Stimulated activated CD4-positive, alpha-beta T cell treated with anti-CD3 and anti-CD28 coated beads, Interleukin-1b, Interleukin-23, amount 100 ng/mL, for 48 hours (primary cell): Measurements from ENCODE around the gene PHTF2.
"Not testable (repeated sequence)": the region's sequence is repeated elsewhere in the genome, so short reads cannot be mapped to it uniquely, and the experiment has no call there.

Source experiments
- DNase-seq: peaks from one replicate; pipeline ENCODE4 v3.0.0-alpha.2; 2020

The PHTF2 gene

DNA sequence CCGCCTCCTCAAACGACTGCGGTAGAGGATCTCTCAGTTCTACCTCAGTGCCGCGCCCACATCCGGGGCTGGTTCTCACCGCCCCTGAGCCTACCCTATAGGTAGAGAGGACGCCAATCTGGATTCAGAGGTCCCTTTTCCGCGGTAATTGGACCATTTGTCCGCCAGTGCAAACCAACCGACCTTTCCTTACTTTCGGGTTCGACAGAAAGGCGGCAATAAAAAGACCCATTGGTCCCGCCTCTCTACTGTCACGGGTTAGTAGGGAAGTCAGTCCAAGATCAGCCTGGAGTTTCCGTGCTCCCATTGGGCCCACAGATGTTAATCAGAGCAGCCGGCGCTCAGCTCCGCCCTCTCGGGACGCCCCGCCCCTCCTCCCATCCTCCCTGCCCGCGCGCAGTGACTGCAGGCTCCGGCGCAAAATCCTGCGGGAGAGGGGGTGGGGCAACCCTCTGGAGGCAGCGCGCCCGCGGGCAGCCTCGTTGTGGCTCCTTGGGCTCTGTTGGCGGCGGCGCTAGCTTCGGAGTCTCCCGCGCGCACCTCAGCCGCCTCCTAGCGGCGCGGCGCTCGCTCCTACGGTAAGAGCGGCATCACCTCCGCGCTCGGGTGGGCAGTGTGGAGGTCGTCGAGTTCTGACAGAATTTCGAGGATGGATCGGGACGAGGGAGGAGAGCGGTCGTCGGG lies at the start of gene PHTF2, which contains the start of gene TMEM60:
Gene PHTF2 (plus strand): TSS at position 380 of the 684 bp plus-strand sequence.
Gene TMEM60 (minus strand): TSS at position 41 of the 684 bp plus-strand sequence. CDS start 4,061 bp downstream, outside the sequence.
- DNase-seq = peak; percentile 94

DNA sequence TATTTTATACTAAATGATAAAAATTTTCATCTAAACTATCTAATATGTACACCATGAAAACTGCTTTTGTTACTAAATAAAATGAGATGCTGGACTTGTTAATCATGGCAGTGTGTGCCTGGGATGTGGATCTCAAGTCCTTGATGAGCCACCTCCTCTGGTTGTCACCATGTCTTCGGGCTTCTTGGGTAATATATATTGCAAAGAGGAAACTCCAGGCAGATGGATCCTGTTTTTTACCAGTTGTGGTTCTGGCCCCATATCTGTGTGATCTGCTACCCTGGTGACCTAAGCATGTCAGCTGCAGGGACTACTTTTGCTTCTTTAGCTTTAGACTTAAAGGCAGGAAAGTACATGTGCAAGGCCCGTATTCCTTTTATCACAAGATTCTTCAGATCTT lies 46.6 kb upstream of the PHTF2 start:
- DNase-seq = no peak

DNA sequence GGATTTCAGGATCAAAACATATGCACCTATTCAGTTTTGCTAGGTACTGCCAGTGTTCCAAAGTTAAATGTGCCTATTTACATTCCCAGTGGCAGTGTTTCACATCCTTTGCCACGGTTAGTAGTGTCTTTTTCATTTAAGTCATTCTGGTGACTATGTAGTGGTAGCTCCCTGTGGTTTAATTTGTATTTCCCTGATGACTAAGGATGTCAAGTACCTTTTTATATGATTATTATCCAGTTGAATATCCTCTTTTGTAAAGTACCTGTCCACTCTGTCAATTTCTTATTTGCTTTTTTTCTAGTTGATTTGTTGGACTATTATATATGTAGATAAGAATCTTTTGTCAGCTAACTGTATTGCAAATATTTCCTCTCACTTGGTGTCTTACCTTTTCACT lies 45.4 kb upstream of the PHTF2 start:
- DNase-seq = no peak

DNA sequence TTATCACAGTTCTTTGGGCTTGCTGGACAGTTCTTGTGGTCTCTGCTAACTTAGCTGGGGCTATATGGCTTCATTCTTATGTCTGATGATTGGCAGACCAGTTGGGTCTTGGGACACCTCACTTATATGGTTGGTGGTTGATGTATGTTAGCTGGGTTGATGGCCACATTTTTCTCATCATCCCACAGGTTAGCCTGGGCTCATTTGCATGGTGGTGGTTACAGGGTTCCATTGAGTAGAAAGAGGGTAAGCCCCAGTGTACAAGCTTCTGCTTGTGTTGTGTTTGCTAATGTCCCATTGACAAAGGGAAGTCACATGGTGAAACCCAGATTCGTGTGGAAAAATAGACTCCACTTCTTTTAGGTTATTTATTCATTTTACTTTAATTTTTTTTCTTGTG lies 41.0 kb upstream of the PHTF2 start:
- DNase-seq = no peak

DNA sequence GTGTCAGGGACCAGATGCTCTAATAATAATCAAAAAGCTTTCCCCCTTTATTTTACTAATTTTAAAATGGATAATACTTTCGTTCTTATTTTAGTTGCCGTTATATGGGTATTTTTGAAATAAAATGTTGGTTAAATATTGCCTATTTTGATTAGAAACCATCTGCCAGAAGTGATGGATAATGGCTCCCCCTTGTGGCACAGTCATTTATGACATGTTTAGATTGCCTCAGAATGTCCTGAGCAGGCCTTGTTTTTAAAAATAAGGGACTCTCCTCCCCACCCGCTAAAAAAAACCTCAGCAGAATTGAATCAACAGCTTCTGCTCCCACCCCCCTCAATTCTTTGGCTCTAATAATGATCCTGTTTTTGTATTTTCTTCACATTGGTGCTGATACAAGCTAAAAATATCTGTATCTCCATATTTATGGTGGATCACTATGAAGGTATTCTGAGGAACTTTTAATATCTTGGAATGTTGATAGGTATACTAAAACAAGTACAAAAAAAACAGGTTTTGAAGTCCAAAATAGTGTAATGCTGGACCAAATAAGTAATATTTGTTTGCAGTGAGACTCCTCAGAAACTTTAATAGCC lies 39.2 kb upstream of the PHTF2 start:
- DNase-seq = peak; percentile 54

DNA sequence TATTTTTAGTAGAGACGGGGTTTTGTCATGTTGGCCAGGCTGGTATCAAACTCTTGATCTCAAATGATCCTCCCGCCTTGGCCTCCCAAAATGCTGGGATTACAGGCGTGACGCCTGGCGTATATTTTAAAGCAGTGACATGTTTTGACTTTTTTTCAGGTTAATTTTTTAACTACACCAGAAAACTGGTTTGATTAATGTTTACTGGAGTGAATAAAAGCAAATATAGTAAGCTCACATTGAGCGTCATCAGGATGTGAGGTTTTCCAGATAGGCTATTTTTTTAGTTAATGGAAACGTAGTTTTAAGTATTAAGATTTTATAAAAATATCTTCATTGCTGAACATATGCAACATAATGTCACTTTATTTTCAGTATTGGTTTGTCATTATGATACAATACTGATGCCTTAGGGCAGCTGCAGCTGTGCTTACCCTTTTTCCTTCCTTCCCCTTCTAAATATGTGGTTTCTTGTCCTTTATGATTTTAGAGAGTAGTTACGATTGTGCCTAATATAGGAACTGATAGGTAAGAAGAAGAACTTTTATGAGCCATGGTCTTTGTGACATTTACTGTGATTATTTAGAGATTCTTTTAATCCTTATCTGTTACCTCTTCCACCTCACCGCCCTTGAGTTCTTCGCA lies 37.6 kb upstream of the PHTF2 start:
- no peak for DNase-seq

DNA sequence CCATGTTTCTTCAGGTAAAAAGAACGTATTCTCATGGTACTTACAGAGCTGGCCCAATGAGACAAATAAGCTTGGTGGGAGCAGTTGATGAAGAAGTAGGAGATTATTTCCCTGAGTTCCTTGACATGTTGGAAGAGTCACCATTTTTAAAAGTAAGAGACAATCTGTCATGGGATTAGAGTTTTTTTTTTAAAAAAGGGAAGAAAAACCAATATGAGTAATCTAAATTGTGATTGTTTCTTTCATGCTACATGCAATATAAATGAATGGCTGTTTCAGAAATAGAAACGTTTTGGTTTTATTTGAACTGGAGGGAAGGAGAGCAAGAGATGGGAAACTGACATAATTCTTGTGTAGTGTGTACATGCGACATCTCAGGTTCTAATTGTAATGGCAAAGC lies 33.1 kb upstream of the PHTF2 start:
- no peak for DNase-seq

DNA sequence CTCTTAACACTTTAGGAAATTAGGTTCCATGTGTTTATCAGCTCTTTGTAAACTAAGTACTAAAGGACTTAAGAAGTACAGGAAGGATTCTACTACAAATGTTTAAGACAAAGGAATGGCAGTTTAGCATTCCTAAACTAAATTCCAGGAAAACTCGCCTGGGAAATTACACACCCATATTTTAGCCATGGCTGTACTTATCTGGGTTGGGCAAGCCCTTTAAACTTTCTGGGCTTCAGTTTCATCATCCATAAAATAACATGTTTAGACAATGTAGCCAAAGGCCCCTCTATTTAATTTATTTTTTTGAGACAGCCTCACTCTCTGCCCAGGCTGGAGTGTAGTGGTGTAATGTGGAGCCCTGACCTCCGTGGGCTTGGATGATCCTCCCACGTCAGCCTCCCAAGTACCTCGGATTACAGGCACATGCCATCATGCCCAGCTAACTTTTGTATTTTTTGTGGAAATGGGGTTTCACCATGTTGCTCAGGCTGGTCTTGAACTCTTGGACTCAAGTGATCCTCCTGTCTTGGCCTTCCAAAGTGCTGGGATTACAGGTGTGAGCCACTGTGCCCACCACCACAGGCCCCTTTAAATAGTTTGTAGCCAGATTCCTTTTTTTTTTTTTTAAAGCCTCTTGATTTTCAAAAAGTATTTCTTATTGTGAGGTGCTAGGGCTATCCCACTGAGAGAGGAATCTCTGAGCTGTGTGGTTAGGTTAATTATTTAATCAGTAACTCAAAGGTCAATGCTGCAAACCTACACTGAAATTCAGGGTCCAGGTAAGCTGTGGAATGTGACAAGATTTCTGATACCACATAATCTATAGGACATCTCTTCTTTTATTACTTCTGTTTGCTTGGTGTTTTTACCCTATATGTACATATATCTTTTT lies 32.4 kb upstream of the PHTF2 start:
- no peak for DNase-seq

DNA sequence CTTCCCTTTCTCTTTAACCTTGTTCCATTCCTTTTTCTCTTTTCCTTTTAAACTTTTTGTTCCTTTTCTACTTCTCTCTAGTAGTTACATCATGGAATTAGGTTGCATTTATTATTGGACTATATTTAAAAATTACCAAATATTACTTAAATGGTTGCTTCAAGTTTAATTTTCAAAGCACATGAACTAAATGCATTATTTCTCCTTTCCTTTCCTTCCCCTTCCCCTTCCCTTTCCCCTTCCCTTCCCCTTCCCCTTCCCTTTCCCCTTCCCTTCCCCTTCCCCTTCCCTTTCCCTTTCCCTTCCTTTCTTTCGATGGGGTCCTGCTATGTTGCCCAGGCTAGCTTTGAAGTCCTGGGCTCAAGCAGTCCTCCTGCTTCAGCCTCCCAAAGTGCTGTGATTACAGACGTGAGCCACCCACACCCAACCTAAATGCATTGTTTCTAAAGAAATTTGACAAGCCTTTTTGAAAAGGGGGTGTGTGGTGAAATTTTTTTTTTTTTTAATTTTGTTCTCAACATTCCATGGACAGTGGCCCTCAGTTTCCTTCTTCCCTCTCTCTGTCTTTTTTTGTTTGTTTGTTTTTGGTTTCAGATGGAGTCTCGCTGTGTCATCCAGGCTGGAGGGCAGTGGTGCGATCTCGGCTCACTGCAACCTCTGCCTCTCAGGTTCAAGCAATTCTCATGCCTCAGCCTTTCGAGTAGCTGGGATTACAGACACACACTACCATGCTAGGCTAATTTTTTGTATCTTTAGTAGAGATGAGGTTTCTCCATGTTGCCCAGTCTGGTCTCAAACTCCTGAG lies 31.6 kb upstream of the PHTF2 start:
- no peak for DNase-seq

DNA sequence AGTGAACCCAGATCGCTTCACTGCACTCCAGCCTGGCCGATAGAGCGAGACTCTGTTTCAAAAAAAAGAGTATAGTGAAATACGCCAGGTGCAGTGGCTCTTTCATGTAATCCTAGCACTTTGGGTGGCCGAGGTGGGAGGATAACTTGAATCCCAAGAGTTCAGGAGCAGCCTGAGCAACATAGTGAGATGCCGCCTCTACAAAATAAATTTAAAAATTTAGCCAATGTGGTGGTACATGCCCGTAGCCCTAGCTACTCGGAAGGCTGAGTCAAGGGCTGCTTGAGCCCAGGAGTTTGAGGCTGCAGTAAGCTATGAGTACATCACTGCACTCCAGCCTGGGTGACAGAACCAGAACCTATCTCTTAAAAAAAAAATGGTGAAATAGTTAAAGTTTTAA lies 28.3 kb upstream of the PHTF2 start:
- DNase-seq = no peak

DNA sequence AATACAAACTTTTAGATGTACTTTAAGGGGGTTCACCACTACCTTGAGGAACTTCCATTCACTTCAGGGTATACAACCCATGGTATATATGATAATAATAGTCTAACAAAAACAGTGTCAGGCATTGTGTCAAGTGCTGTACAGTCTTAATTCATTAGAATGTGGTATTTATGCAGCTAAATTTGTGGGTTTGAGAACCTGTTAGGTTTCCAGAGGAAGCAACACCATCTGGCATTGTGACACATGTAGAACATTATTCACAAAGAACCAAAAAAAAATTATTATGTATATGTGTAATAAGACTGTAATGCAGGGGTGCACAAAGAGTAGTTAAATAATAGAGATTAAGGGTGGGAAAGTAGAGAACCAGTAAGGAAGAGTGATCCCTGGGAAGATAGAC lies 26.7 kb upstream of the PHTF2 start:
- DNase-seq = no peak

DNA sequence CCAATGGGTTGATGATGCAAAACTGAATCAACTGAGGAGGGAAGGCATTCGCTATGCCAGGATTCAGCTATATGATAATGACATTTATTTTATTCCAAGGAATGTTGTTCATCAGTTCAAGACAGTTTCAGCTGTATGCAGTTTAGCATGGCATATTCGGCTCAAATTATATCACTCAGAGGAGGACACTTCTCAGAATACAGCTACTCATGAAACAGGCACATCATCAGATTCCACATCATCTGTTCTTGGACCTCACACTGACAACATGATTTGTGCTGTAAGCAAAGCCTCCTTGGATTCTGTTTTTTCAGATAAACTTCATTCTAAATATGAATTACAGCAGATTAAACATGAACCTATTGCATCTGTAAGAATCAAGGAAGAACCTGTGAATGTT lies 20.0 kb upstream of the PHTF2 start:
- no peak for DNase-seq

DNA sequence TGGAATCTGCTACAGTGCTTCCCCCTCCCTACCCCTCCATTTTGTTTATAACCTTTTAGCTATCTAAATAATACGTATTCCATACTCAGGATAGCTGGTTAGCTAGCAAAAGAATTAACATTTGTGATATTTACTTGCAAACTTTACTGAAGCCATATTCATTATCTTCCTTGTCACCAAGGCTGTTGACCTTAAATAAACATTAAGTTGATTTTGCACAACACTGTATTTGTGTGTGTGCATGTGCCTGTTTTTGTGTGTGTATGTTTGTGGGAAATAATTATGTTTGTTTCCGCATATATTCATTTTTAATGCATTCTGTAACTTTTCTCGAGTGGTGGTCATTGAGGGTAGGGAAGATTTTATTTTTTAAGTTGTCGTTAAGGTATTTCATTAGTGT lies 16.2 kb upstream of the PHTF2 start:
- DNase-seq = no peak

DNA sequence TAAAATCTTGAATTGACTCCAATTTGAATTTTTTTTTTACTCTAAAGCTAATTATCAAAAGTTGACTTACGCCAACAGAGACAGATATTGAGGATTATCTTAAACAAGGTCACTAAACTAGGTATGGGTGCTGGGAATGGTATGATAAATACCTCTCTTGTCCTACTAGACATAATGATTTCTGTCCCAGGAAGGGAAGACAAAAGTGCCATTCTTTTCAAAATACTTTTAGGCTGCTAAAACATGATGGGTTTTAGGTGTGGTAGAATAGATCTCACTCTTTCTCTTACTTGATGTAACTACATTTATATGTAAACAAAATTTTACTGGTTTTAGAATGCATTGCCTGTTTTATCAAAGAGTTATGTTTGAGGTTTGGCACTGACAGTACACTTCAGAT lies 15.5 kb upstream of the PHTF2 start:
- DNase-seq = no peak

DNA sequence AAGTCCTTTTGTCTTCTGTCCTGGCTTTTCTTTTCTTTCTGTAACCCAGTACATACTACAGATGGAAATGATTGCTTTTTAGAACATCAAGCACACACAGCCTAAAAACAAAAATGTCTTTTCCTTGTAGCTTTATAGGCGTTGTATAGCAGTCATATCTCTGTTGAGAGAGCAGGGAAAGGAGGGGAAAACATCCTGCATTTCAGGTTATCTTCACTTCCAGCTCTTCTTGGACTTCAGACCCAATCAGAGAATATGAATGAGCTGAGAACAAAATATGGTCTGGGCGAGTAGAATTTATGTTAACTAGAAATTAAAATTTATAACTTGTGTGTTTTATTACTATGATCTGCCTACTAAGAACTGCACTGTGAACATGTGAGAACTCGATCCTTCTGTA lies 15.0 kb upstream of the PHTF2 start:
- DNase-seq = no peak

DNA sequence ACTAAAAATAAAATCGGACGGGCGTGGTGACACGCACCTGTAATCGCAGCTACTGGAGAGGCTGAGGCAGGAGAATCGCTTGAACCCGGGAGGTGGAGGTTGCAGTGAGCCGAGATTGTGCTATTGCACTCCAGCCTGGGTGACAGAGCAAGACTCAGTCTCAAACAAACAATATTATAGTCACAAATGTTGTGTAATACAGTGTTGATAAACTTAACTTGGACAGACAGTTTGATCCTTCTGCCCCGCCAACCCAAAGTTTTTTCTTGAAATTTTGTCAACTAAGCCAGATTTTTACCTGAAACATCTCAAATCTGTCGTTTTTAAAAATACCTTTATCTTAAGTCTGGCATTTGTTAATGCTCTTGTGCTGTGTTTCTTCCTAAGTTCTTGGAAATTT lies 14.1 kb upstream of the PHTF2 start:
- DNase-seq = not testable (repeated sequence)

DNA sequence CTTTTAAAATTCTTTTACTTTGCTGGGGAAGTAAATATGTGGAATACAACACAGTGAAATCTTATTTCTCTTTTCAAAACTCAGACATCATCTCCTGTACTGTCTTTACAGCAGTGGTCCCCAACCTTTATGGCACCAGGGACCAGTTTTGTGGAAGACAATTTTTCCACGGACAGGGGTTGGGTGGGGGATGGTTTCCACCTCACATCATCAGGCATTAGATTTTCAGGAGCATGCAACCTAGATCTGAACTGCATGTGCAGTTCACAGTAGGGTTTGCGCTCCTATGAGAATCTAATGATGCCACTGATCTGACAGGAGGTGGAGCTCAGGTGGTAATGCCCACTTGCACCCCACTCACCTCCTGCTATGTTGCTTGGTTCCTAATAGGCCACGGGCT lies 12.6 kb upstream of the PHTF2 start:
- DNase-seq = no peak

DNA sequence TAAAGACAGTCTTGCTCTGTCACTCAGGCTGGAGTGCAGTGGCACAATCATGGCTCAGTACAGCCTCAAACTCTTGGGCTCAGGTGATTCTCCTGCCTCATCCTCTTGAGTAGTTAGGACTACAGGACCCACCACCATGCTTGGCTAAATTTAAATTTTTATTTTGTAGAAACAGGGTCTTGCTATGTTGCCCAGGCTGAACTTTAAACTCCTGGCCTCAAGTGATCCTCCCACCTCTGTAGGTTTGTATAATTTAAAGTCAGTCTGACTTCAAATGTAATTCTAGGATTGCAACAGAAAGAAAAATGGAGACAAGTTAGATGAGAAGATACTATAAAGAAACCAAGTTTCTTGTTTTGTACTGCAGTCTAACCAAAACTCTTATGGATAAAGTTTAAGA lies 11.8 kb upstream of the PHTF2 start:
- DNase-seq = no peak

DNA sequence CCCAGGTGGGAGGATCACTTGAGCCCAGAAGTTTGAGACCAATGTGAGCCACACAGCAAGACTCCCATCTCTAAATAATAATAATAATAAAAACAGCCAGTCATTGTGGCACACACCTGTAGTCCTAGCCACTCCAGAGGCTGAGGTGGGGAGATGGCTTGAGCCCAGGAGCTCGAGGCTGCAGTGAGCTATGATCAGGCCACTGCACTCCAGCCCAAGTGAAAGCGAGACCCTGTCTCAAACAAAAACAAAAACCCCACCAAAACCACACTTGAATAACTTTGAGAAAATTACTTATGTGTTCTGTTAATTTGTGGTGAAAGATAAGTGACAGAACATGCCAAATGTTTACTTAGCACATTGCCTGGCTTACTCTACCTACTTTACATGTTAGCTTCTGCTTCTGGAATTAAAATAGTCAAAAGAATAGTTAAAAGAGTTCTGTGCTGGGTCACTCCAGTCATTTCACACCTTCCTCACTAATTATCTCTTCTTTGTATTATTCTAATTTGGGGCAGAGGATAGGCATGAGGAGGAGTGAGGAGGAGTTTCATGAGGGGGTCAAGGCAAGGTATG lies 10.2 kb upstream of the PHTF2 start:
- no peak for DNase-seq

DNA sequence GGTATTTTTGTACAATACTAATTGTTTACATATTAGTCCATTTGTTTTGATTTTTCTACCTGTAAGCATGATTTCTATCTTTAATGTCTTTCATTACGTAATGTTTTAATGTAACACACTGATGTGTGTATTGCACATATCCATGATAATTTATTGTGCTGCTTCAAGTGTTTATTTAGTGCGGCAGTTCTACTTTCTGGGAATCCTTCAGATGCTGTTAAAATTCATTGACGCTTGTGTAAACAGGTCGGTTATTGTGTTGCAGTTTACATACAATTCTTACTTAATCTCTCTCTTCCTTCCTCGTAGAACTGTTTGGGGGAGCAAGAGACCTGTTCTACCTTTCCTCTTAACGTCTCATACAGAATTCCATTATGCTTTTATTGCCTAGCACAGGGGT lies 7.2 kb upstream of the PHTF2 start:
- DNase-seq = no peak

DNA sequence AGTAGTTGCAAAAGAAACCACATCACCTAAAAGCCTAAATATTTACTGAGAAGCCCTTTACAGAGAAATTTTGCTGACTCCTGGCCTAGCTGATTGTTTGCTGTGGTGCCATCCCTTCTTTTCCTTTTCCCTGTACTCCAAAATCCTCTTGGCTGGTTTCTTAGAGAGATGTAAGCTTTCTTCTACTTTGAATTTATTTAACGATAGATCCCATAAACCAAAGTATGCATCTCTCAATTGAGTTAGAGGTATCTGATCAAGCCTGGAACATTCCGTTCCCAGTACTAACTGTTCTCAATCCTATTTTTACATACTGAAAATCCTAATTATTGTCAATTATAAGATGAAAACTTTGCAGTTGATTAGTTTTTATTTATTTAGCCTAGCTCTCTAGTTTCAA lies 6.6 kb upstream of the PHTF2 start:
- no peak for DNase-seq

DNA sequence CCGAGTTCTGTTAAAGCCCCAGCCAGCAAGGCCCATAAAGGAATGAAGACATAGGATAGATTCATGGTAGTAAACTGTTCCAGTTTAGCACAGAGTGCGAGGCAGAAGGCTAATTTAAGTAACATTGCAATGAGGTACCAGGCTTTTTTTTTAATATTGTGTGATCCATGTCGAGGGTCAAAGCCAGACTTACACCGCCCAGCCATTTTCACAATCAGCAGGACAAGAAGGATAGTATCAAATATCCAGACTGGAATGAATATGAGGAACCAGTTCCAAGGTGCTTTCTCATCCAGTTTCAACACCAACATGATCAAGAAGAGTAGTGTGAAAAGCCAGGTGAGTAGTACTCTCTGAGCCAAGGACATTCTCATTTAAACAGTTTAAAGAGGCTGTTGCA lies 4.6 kb upstream of the PHTF2 start:
- DNase-seq = no peak
